ENCODE data around the gene ITGA3. TPM values are rescaled to one million over a fixed set of nuclear protein-coding genes. Genes with fewer than 3 reads are reported as not detected.
A peak's percentile ranks its signal among the peaks of the same experiment; 100 is the strongest.

ITGA3 gene
- total and polyA plus RNA-seq, 8 donors: 16.8 to 61.2 (median 26.2) TPM

GRCh38 chr17:50110591-50111349 is 54.9 kb downstream of the ITGA3 start:
- Histone ChIP-seq H3K27ac (peak overlapping the region; percentile 31 to 52 (median 38)), H3K4me1 (peaks cover 5 to 21% (median 15%) of the 10 kb centered on the region in 3 donors), H3K27me3 (no peaks in the 10 kb centered on the region), H3K36me3 (peaks cover 0 to 24% (median 4%) of the 10 kb centered on the region in 3 donors), H3K9me3 (no peaks in the 10 kb centered on the region), H3K4me3 (no peak overlapping the region)
- ATAC-seq (peak; percentile 55 to 62 (median 60)), DNase-seq (peak in 5 of 6 donors; percentile 67 to 84 (median 80)), FAIRE-seq (no peak)
- TF ChIP-seq CTCF (IDR thresholded peaks at IDR 0.05): no peak
- WGBS, 2 donors: 52 to 62% methylated on average over 19 of the region's 19 CpGs
- intact Hi-C loops (cut with DNase I): no loop called here

GRCh38 chr17:50111673-50112655 is 56.1 kb downstream of the ITGA3 start:
- TF ChIP-seq CTCF (IDR thresholded peaks at IDR 0.05): no peak
- FAIRE-seq: no peak
- 56 to 62% methylated on average over 13 to 14 of the region's 14 CpGs for WGBS, 2 donors
- Histone ChIP-seq H3K36me3 (peaks cover 0 to 16% (median 4%) of the 10 kb centered on the region in 3 donors), H3K4me1 (peaks cover 5 to 21% (median 19%) of the 10 kb centered on the region in 3 donors), H3K9me3 (no peaks in the 10 kb centered on the region), H3K27me3 (no peaks in the 10 kb centered on the region), H3K4me3 (no peak overlapping the region), H3K27ac (peak overlapping the region in 3 of 4 donors; percentile 39 to 52 (median 44))
- intact Hi-C loops (cut with DNase I): no loop called here
- peak; percentile 58 to 71 (median 69) for DNase-seq
- peak; percentile 55 to 84 (median 62) for ATAC-seq

DNA sequence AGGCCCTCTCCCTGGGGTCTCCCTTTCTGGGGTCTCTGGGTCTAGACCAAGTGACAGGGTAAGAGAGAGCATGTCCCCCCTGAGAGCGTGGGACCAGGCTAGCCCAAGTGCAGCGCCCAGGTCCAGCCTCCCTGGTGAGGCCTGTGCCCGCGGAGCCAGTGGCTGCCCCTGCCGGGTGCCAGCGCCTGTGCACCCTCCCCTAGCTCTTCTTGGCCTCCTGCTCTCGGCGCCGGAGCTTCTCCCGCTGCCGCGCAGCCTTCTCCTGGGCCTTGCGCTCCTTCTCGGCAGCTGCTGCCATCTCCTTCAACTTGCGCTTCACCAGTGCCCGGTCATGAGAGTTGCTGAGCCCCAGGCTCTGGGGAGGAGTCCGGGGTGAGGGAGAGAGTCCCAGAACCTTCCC is 56.8 kb downstream of the ITGA3 start:
- FAIRE-seq (no peak), DNase-seq (peak in 2 of 6 donors; percentile 66 to 78), ATAC-seq (peak in 3 of 4 donors; percentile 11 to 15 (median 15))
- no peak overlapping the region for H3K27ac ChIP-seq
- no peaks in the 10 kb centered on the region for H3K9me3 ChIP-seq
- 56 to 61% methylated on average over 17 of the region's 17 CpGs for WGBS, 2 donors
- H3K4me1 ChIP-seq: peaks cover 5 to 21% (median 21%) of the 10 kb centered on the region in 3 donors
- H3K4me3 ChIP-seq: no peak overlapping the region
- TF ChIP-seq CTCF (IDR thresholded peaks at IDR 0.05): no peak
- peaks cover 0 to 11% (median 4%) of the 10 kb centered on the region in 3 donors for H3K36me3 ChIP-seq
- intact Hi-C loops (cut with DNase I): no loop called here
- H3K27me3 ChIP-seq: no peaks in the 10 kb centered on the region

DNA sequence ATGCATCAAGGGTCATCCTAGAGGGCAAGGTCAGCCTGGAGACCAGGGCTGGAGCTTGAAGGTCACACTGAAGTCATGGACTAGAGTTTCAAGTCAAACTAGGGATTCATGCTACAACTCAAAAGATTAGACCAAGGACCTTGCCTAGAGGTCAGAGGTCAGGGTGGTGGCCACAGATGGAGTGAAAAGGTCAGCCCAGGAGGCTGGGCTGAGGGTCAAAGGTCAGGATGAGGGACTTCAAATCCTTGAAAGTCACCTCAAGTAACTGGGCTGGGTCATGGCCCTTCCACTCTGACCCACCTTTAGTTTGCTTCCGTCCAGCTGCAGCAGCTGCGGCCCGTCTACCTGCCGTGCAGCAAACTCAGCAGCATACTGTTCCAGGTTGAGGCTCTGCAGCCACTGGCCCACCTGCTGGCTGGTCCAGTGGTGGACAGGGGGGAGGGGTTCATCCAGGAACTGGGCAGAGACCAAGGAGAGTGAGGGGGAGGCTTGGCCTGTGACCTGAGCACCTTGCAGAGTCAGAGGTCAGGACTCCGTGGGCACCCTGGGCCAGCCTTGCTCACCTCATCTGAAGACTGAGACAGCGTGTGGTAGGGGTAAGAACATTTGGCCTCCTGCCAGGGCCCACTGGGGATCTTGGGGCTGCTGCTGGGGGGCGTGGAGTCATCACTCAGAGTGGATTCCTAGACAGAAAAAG is 57.9 kb downstream of the ITGA3 start:
- peaks cover 5 to 21% (median 21%) of the 10 kb centered on the region in 3 donors for H3K4me1 ChIP-seq
- WGBS, 2 donors: 61 to 77% methylated on average over 7 of the region's 7 CpGs
- DNase-seq (peak in 3 of 6 donors; percentile 62 to 72 (median 64)), ATAC-seq (no peak), FAIRE-seq (no peak)
- H3K9me3 ChIP-seq: no peaks in the 10 kb centered on the region
- no peak overlapping the region for H3K27ac ChIP-seq
- no peak for TF ChIP-seq CTCF (IDR thresholded peaks at IDR 0.05)
- H3K27me3 ChIP-seq: no peaks in the 10 kb centered on the region
- intact Hi-C loops (cut with DNase I): no loop called here
- H3K36me3 ChIP-seq: peaks cover 0 to 5% (median 0%) of the 10 kb centered on the region in 3 donors
- no peak overlapping the region for H3K4me3 ChIP-seq

All from pancreas (tissue), 10 donors.